OCI-LY7 (cell line): ENCODE results near the gene DOK7. TPM values are rescaled to one million over a fixed set of nuclear protein-coding genes. Genes with fewer than 3 reads are reported as not detected.

Experiments used
- BruUV-seq: library from RNA; stranded (reverse); fragments of 400-500 nt; replicated peaks from 2 replicates; lab custom pipeline; 2021; lab: Mats Ljungman, UMichigan
- CTCF ChIA-PET: fragments of 300-600 bp; sonication (Branson Sonifier 250); formaldehyde crosslinking; loops from one replicate; lab custom pipeline; 2022; ENCODE audit warnings: antibody characterized with exemption; ENCODE audit not compliant: unreplicated experiment; lab: Charles Lee
- POLR2A ChIA-PET: fragments of 300-600 bp; sonication (Branson Sonifier 250); formaldehyde crosslinking; loops from one replicate; lab custom pipeline; 2022; ENCODE audit warnings: antibody characterized with exemption; lab: Charles Lee
- DNase-seq: peaks from one replicate; pipeline ENCODE4 v3.0.0-alpha.2; 2015; ENCODE audit warnings: low spot score
- H2AFZ ChIP-seq: fragments of 200-600 bp; sonication (generic), shearing (Covaris generic); 2 replicates; pipeline ENCODE4 v1.6.1; 2014; ENCODE audit warnings: mild to moderate bottlenecking, antibody characterized with exemption, low read length, moderate library complexity
- H3K27ac ChIP-seq: fragments of 200-600 bp; sonication (generic); 2 replicates; pipeline ENCODE4 v1.5.1; 2014; ENCODE audit warnings: mixed run types, low read depth, mild to moderate bottlenecking, moderate library complexity, low read length, inconsistent platforms; ENCODE audit not compliant: poor library complexity, severe bottlenecking
- H3K36me3 ChIP-seq: fragments of 200-600 bp; sonication (generic); 2 replicates; pipeline ENCODE4 v1.6.1; 2014; ENCODE audit warnings: mild to moderate bottlenecking, antibody characterized with exemption, low read length, moderate library complexity, mixed read lengths; ENCODE audit not compliant: insufficient read depth
- H3K4me1 ChIP-seq: fragments of 200-600 bp; sonication (generic); 2 replicates; pipeline ENCODE4 v1.5.1; 2014; ENCODE audit warnings: mild to moderate bottlenecking, low read length; ENCODE audit not compliant: insufficient read depth, poor library complexity, severe bottlenecking
- H3K4me2 ChIP-seq: fragments of 200-600 bp; sonication (generic); 2 replicates; pipeline ENCODE4 v1.6.1; 2014; ENCODE audit warnings: mild to moderate bottlenecking, low read length
- H3K4me3 ChIP-seq: fragments of 200-600 bp; sonication (generic); 2 replicates; pipeline ENCODE4 v1.5.1; 2014; ENCODE audit warnings: mild to moderate bottlenecking, low read depth, low read length; ENCODE audit not compliant: poor library complexity, severe bottlenecking
- H3K79me2 ChIP-seq: fragments of 200-600 bp; sonication (generic); 2 replicates; pipeline ENCODE4 v1.6.1; 2016; ENCODE audit warnings: low read depth, mild to moderate bottlenecking, low read length, moderate library complexity, mixed read lengths; ENCODE audit not compliant: insufficient read depth
- H3K9me2 ChIP-seq: fragments of 200-600 bp; sonication (generic); 2 replicates; pipeline ENCODE4 v1.6.1; 2016; ENCODE audit warnings: mild to moderate bottlenecking, low read length, mixed read lengths; ENCODE audit not compliant: insufficient read depth
- H3K9me3 ChIP-seq: fragments of 200-600 bp; sonication (generic); 2 replicates; pipeline ENCODE4 v1.6.1; 2014; ENCODE audit warnings: mild to moderate bottlenecking, mixed run types, low read length, mixed read lengths
- H4K20me1 ChIP-seq: fragments of 200-600 bp; sonication (generic); 2 replicates; pipeline ENCODE4 v1.6.1; 2014; ENCODE audit warnings: mild to moderate bottlenecking, antibody characterized with exemption, low read length, moderate library complexity, mixed read lengths; ENCODE audit not compliant: insufficient read depth
- EZH2phosphoT487 ChIP-seq: fragments of 200-600 bp; sonication (generic); IDR thresholded peaks from 2 replicates; pipeline ENCODE4 v1.6.1; 2018; ENCODE audit warnings: low read depth, borderline replicate concordance, mild to moderate bottlenecking, mixed run types, antibody characterized with exemption, low read length, moderate library complexity, mixed read lengths
- intact Hi-C: fragments of 100-400 bp; cut with micrococcal nuclease; formaldehyde crosslinking; loops from one replicate; pipeline ENCODE4 v1.10.0; 2022; ENCODE audit not compliant: unreplicated experiment
- total RNA-seq, 2 experiments: library from RNA; depleted of rRNA in 1 of 2; stranded (reverse); fragments of >200 nt in 1 of 2; shearing (Covaris generic) in 1 of 2; gene quantifications; 2 replicates each; pipeline ENCODE4 v1.2.3, GENCODE V29; 2014 to 2022
- TF ChIP-seq, protein P1 (sequence below): fragments of 200-600 bp; sonication (generic); conservative IDR thresholded peaks from 2 replicates; pipeline ENCODE4 v1.5.1; 2014; ENCODE audit warnings: mild to moderate bottlenecking, antibody characterized with exemption, low read length, moderate library complexity, mixed read lengths

The DOK7 gene
- total RNA-seq, 2 experiments from 2014 or later, result 1.5 TPM; not detected in 1

GRCh38 chr4:3485011-3485791 is 22.1 kb downstream of the DOK7 start:
- peak overlapping the region; percentile 21 for H3K4me3 ChIP-seq
- no peaks in the 10 kb centered on the region for H3K9me3 ChIP-seq
- no peaks in the 10 kb centered on the region for H3K9me2 ChIP-seq
- H2AFZ ChIP-seq, result no peak overlapping the region; the same call in 1 of the 2 replicates
- intact Hi-C loops, result no loop called here
- ChIA-PET POLR2A (no interaction called here), CTCF (interaction anchor here (0.5 kb wide), 1 partner anchor 12 kb away, joined by 6 read pairs; no protein-coding TSS in a partner anchor)
- peak overlapping the region; percentile 49 for H3K4me2 ChIP-seq
- DNase-seq, result peak; percentile 57
- H3K36me3 ChIP-seq, result no peaks in the 10 kb centered on the region
- no peak for TF ChIP-seq EZH2phosphoT487
- TF ChIP-seq, protein P1, sequence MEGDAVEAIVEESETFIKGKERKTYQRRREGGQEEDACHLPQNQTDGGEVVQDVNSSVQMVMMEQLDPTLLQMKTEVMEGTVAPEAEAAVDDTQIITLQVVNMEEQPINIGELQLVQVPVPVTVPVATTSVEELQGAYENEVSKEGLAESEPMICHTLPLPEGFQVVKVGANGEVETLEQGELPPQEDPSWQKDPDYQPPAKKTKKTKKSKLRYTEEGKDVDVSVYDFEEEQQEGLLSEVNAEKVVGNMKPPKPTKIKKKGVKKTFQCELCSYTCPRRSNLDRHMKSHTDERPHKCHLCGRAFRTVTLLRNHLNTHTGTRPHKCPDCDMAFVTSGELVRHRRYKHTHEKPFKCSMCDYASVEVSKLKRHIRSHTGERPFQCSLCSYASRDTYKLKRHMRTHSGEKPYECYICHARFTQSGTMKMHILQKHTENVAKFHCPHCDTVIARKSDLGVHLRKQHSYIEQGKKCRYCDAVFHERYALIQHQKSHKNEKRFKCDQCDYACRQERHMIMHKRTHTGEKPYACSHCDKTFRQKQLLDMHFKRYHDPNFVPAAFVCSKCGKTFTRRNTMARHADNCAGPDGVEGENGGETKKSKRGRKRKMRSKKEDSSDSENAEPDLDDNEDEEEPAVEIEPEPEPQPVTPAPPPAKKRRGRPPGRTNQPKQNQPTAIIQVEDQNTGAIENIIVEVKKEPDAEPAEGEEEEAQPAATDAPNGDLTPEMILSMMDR, result no peak
- H3K79me2 ChIP-seq, result no peaks in the 10 kb centered on the region
- H3K4me1 ChIP-seq, result peaks cover 31% of the 10 kb centered on the region
- BruUV-seq, result no TSS peak
- H3K27ac ChIP-seq, result no peak overlapping the region
- H4K20me1 ChIP-seq, result no peaks in the 10 kb centered on the region; the same call in 1 of the 2 replicates

DNA sequence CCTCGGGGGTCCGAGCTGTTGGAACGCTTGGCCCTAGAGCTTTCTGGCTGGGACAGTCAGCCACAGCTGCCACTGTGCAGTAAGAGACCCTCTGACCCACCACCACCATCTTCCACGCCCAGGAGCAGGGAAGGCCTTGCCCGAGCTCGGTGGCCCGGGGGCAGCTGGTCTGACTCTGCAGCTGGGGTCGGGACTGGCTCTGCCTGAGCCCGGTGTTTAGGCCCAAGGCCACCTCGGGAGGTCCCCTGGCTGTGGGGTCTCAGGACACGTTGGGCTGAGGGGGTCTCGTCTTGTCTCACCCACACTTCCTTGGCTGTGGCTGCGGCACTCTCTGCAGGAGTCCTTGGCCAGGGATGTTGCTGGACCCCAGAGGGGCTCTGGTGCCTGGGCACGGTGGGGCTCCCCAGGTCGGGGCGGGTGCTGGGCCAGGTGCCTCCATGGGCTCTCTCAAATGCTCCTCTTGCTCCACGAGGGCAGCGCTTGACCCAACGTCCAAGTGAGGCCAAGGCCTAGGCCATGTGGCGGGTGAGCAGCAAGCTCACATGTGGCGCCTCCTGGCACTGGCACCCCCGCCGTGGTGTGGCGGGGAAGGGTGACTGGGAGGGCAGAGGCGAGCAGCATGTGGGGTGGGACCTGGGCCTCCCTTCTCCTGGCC is 22.9 kb downstream of the DOK7 start:
- H3K4me3 ChIP-seq, result no peak overlapping the region
- H3K4me1 ChIP-seq, result peaks cover 31% of the 10 kb centered on the region
- TF ChIP-seq, protein P1, result no peak
- TF ChIP-seq EZH2phosphoT487, result no peak
- H3K79me2 ChIP-seq, result no peaks in the 10 kb centered on the region
- H3K27ac ChIP-seq, result no peak overlapping the region
- POLR2A ChIA-PET, result no interaction called here
- no peaks in the 10 kb centered on the region; the same call in 1 of the 2 replicates for H4K20me1 ChIP-seq
- 0 out of 2 replicates have a peak overlapping the region, but pooled peaks have one; percentile 49 for H3K4me2 ChIP-seq
- no TSS peak for BruUV-seq
- no peaks in the 10 kb centered on the region for H3K9me2 ChIP-seq
- no peaks in the 10 kb centered on the region for H3K9me3 ChIP-seq
- no peak overlapping the region for H2AFZ ChIP-seq
- CTCF ChIA-PET, result interaction anchor here (0.5 kb wide), 1 partner anchor 12 kb away, joined by 6 read pairs; no protein-coding TSS in a partner anchor
- no peaks in the 10 kb centered on the region for H3K36me3 ChIP-seq
- no peak for DNase-seq
- intact Hi-C loops, result loop anchor here (1.0 kb wide), 1 partner anchor 283 kb away; no protein-coding TSS in a partner anchor
